WERI-Rb-1 (cell line): ENCODE data around the gene PITPNB.

Source experiments
- DNase-seq: peaks from one replicate; pipeline ENCODE4 v3.0.0-alpha.2; 2020
- H3K27ac ChIP-seq: fragments of 250-450 bp; sonication (Bioruptor Pico); 2 replicates; pipeline ENCODE4 v1.5.1; 2020; ENCODE audit warnings: mild to moderate bottlenecking, moderate library complexity
- H3K27me3 ChIP-seq: fragments of 250-450 bp; sonication (Bioruptor Pico); 2 replicates; pipeline ENCODE4 v1.5.1; 2021; ENCODE audit warnings: mild to moderate bottlenecking, low read depth, moderate library complexity; ENCODE audit not compliant: insufficient read depth, severe bottlenecking
- H3K36me3 ChIP-seq: fragments of 250-450 bp; sonication (Bioruptor Pico); 2 replicates; pipeline ENCODE4 v1.5.1; 2020; ENCODE audit warnings: mild to moderate bottlenecking, moderate library complexity
- H3K4me3 ChIP-seq: 2 replicates; pipeline ENCODE4 v1.5.1; 2011; ENCODE audit warnings: low read depth, mild to moderate bottlenecking, control low read depth, low read length
- H3K9me3 ChIP-seq: fragments of 250-450 bp; sonication (Bioruptor Pico); 2 replicates; pipeline ENCODE4 v1.5.1; 2021; ENCODE audit warnings: mild to moderate bottlenecking, moderate library complexity; ENCODE audit not compliant: severe bottlenecking
- CTCF ChIP-seq: IDR thresholded peaks from 2 replicates; pipeline ENCODE4 v1.5.1; 2011; ENCODE audit warnings: low read depth, mild to moderate bottlenecking, control low read depth, inconsistent platforms, low read length

The PITPNB gene

GRCh38 chr22:27833803-27834202, 85.3 kb downstream of the PITPNB start:
- Histone ChIP-seq H3K9me3 (no peaks in the 10 kb centered on the region), H3K36me3 (no peaks in the 10 kb centered on the region), H3K27ac (no peak overlapping the region), H3K4me3 (no peak overlapping the region), H3K27me3 (no peaks in the 10 kb centered on the region)
- TF ChIP-seq CTCF, result no peak
- DNase-seq, result no peak

GRCh38 chr22:27832606-27833005, 86.5 kb downstream of the PITPNB start:
- no peak for TF ChIP-seq CTCF
- DNase-seq, result no peak

GRCh38 chr22:27829620-27830019, 89.4 kb downstream of the PITPNB start:
- TF ChIP-seq CTCF, result no peak
- no peak overlapping the region for H3K27ac ChIP-seq

More at GRCh38 chr22:27832606-27833005, 86.5 kb downstream of the PITPNB start:
- Histone ChIP-seq H3K9me3 (no peaks in the 10 kb centered on the region), H3K36me3 (no peaks in the 10 kb centered on the region), H3K27me3 (no peaks in the 10 kb centered on the region), H3K27ac (no peak overlapping the region), H3K4me3 (no peak overlapping the region)

GRCh38 chr22:27827604-27828587, 91.2 kb downstream of the PITPNB start:
- no peak for DNase-seq
- Histone ChIP-seq H3K36me3 (no peaks in the 10 kb centered on the region), H3K9me3 (no peaks in the 10 kb centered on the region), H3K27ac (no peak overlapping the region), H3K27me3 (no peaks in the 10 kb centered on the region), H3K4me3 (no peak overlapping the region)
- TF ChIP-seq CTCF, result no peak

More at GRCh38 chr22:27829620-27830019, 89.4 kb downstream of the PITPNB start:
- no peak for DNase-seq
- H3K4me3 ChIP-seq, result no peak overlapping the region
- no peaks in the 10 kb centered on the region for H3K9me3 ChIP-seq
- H3K27me3 ChIP-seq, result no peaks in the 10 kb centered on the region
- no peaks in the 10 kb centered on the region for H3K36me3 ChIP-seq

- no peaks in the 10 kb centered on the region for H3K27me3 ChIP-seq
- DNase-seq, result peak; percentile 16
- peaks cover 1% of the 10 kb centered on the region for H3K9me3 ChIP-seq
Observed at GRCh38 chr22:27825174-27825573, 93.9 kb downstream of the PITPNB start.

More at GRCh38 chr22:27825174-27825573, 93.9 kb downstream of the PITPNB start:
- peak; percentile 70 for TF ChIP-seq CTCF
- Histone ChIP-seq H3K36me3 (no peaks in the 10 kb centered on the region), H3K27ac (no peak overlapping the region), H3K4me3 (no peak overlapping the region)
